ENCODE results near the gene SKIL.

- TF ChIP-seq CTCF (IDR thresholded peaks at IDR 0.05; ENCODE audit: low read length) (no peak), EZH2 (optimal IDR thresholded peaks at IDR 0.05; ENCODE audit: low read depth, low read length) (no peak), EZH2phosphoT487 (IDR thresholded peaks at IDR 0.05; ENCODE audit: low read length) (no peak)
Observed at GRCh38 chr3:170324962-170325361, 32.6 kb upstream of the SKIL start.

Data from MM.1S (cell line).